ENCODE results near the gene STX8.

DNA sequence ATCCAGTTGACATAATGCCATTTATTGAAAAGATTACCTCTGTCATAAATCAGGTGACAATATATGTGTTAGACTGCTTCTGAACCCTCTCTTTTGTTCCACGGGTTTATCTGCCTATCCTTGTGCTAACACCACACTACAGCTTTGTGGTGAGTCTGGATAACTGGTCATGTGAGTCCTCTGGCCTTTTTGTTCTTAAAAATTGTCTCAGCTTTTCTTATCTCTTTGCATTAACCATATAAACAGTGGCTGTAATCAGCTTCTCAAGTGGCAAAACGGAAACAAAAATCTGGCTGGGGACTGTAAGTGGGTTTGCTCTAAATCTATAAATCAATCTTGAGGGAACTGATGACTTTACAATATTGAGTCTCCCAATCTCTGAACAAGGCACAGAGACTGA is 44.6 kb downstream of the STX8 start:
- no peak for TF ChIP-seq ZNF558 (tag by site-specific recombination; IDR thresholded peaks at IDR 0.05)
- TF ChIP-seq, protein P1, sequence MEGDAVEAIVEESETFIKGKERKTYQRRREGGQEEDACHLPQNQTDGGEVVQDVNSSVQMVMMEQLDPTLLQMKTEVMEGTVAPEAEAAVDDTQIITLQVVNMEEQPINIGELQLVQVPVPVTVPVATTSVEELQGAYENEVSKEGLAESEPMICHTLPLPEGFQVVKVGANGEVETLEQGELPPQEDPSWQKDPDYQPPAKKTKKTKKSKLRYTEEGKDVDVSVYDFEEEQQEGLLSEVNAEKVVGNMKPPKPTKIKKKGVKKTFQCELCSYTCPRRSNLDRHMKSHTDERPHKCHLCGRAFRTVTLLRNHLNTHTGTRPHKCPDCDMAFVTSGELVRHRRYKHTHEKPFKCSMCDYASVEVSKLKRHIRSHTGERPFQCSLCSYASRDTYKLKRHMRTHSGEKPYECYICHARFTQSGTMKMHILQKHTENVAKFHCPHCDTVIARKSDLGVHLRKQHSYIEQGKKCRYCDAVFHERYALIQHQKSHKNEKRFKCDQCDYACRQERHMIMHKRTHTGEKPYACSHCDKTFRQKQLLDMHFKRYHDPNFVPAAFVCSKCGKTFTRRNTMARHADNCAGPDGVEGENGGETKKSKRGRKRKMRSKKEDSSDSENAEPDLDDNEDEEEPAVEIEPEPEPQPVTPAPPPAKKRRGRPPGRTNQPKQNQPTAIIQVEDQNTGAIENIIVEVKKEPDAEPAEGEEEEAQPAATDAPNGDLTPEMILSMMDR (tag by site-specific recombination; IDR thresholded peaks at IDR 0.05), result no peak
- no peak for TF ChIP-seq KLF16 (tag by site-specific recombination; IDR thresholded peaks at IDR 0.05)
- no peak for TF ChIP-seq GLI4 (tag by site-specific recombination; IDR thresholded peaks at IDR 0.05)
- TF ChIP-seq, protein P2, sequence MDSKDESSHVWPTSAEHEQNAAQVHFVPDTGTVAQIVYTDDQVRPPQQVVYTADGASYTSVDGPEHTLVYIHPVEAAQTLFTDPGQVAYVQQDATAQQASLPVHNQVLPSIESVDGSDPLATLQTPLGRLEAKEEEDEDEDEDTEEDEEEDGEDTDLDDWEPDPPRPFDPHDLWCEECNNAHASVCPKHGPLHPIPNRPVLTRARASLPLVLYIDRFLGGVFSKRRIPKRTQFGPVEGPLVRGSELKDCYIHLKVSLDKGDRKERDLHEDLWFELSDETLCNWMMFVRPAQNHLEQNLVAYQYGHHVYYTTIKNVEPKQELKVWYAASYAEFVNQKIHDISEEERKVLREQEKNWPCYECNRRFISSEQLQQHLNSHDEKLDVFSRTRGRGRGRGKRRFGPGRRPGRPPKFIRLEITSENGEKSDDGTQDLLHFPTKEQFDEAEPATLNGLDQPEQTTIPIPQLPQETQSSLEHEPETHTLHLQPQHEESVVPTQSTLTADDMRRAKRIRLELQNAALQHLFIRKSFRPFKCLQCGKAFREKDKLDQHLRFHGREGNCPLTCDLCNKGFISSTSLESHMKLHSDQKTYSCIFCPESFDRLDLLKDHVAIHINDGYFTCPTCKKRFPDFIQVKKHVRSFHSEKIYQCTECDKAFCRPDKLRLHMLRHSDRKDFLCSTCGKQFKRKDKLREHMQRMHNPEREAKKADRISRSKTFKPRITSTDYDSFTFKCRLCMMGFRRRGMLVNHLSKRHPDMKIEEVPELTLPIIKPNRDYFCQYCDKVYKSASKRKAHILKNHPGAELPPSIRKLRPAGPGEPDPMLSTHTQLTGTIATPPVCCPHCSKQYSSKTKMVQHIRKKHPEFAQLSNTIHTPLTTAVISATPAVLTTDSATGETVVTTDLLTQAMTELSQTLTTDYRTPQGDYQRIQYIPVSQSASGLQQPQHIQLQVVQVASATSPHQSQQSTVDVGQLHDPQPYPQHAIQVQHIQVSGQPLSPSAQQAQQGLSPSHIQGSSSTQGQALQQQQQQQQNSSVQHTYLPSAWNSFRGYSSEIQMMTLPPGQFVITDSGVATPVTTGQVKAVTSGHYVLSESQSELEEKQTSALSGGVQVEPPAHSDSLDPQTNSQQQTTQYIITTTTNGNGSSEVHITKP (tag by site-specific recombination; IDR thresholded peaks at IDR 0.05), result no peak
- TF ChIP-seq ZNF19 (tag by site-specific recombination; IDR thresholded peaks at IDR 0.05; ENCODE audit: low read depth), result no peak
- no peak for TF ChIP-seq ZNF677 (tag by site-specific recombination; IDR thresholded peaks at IDR 0.05)
- no peak for TF ChIP-seq KLF10 (tag by site-specific recombination; IDR thresholded peaks at IDR 0.05)
- TF ChIP-seq, protein P3, sequence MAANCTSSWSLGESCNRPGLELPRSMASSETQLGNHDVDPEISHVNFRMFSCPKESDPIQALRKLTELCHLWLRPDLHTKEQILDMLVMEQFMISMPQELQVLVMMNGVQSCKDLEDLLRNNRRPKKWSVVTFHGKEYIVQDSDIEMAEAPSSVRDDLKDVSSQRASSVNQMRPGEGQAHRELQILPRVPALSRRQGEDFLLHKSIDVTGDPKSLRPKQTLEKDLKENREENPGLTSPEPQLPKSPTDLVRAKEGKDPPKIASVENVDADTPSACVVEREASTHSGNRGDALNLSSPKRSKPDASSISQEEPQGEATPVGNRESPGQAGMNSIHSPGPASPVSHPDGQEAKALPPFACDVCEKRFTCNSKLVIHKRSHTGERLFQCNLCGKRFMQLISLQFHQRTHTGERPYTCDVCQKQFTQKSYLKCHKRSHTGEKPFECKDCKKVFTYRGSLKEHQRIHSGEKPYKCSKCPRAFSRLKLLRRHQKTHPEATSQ (tag by site-specific recombination; IDR thresholded peaks at IDR 0.05), result no peak
- TF ChIP-seq SP2 (tag by site-specific recombination; IDR thresholded peaks at IDR 0.05), result no peak
- TF ChIP-seq ZNF747 (tag by site-specific recombination; IDR thresholded peaks at IDR 0.05), result no peak
- no peak for TF ChIP-seq YY1 (tag by site-specific recombination; IDR thresholded peaks at IDR 0.05)

All from HEK293 (cell line).